Hepatic stellate cell (primary cell): ENCODE measurements around the gene OSBPL5.
A peak's percentile ranks its signal among the peaks of the same experiment; 100 is the strongest.

Source experiments
- DNase-seq: peaks from one replicate; pipeline ENCODE4 v3.0.0; 2011; ENCODE audit warnings: low spot score

OSBPL5 gene

GRCh38 chr11:3050386-3051195 is 114.5 kb downstream of the OSBPL5 start:
- DNase-seq, result no peak

- DNase-seq, result peak; percentile 97
Observed at GRCh38 chr11:3049430-3050243, 115.5 kb downstream of the OSBPL5 start.

- no peak for DNase-seq
Observed at GRCh38 chr11:3047637-3048036, 117.5 kb downstream of the OSBPL5 start.

GRCh38 chr11:3046641-3047040 is 118.5 kb downstream of the OSBPL5 start:
- DNase-seq, result no peak

- no peak for DNase-seq
Observed at GRCh38 chr11:3046190-3046589, 118.9 kb downstream of the OSBPL5 start.

GRCh38 chr11:3044915-3045314 is 120.2 kb downstream of the OSBPL5 start:
- no peak for DNase-seq

GRCh38 chr11:3044004-3044403 is 121.1 kb downstream of the OSBPL5 start:
- DNase-seq, result no peak

GRCh38 chr11:3043315-3043871 is 121.7 kb downstream of the OSBPL5 start:
- DNase-seq, result no peak

- no peak for DNase-seq
Observed at GRCh38 chr11:3042496-3043314, 122.4 kb downstream of the OSBPL5 start.

GRCh38 chr11:3041699-3042441 is 123.2 kb downstream of the OSBPL5 start:
- no peak for DNase-seq

GRCh38 chr11:3040881-3041280 is 124.2 kb downstream of the OSBPL5 start:
- no peak for DNase-seq

GRCh38 chr11:3037945-3038271 is 127.2 kb downstream of the OSBPL5 start:
- no peak for DNase-seq
